HepG2 (cell line): ENCODE data around the gene INTS1. TPM values are rescaled to one million over a fixed set of nuclear protein-coding genes. Genes with fewer than 3 reads are reported as not detected.
A peak's percentile ranks its signal among the peaks of the same experiment; 100 is the strongest.

Experiments used
- ATF5 ChIP-seq: sonication (generic); formaldehyde crosslinking; IDR thresholded peaks from 2 replicates; pipeline ENCODE4 v1.4.0; 2020; ENCODE audit warnings: mild to moderate bottlenecking, low read depth, missing genetic modification reagents
- E2F5 ChIP-seq: sonication (generic); formaldehyde crosslinking; conservative IDR thresholded peaks from 2 replicates; pipeline ENCODE4 v1.4.0; 2020; ENCODE audit warnings: missing genetic modification reagents
- FOXO4 ChIP-seq: sonication (generic); formaldehyde crosslinking; conservative IDR thresholded peaks from 2 replicates; pipeline ENCODE4 v1.8.1; 2023; ENCODE audit warnings: missing genetic modification reagents
- HDAC1 ChIP-seq: sonication (generic); formaldehyde crosslinking; IDR thresholded peaks from 2 replicates; pipeline ENCODE4 v1.5.1; 2020; ENCODE audit warnings: mild to moderate bottlenecking, missing genetic modification reagents
- NFIC ChIP-seq: IDR thresholded peaks from 2 replicates; pipeline ENCODE4 v1.6.1; 2012; ENCODE audit warnings: mild to moderate bottlenecking, low read length, inconsistent platforms
- NR2C2 ChIP-seq: sonication (generic); formaldehyde crosslinking; IDR thresholded peaks from 2 replicates; pipeline ENCODE4 v1.4.0; 2020; ENCODE audit warnings: missing genetic modification reagents, mild to moderate bottlenecking, moderate library complexity, borderline replicate concordance
- PAF1 ChIP-seq: IDR thresholded peaks from 2 replicates; pipeline ENCODE4 v1.6.1; 2016; ENCODE audit warnings: missing genetic modification reagents, missing compliant biosample characterization
- RBFOX2 ChIP-seq: fragments of 200-400 bp; formaldehyde crosslinking; IDR thresholded peaks from 2 replicates; pipeline ENCODE4 v1.6.1; 2017; ENCODE audit warnings: low read depth, mild to moderate bottlenecking, low read length
- REPIN1 ChIP-seq: sonication (generic); formaldehyde crosslinking; IDR thresholded peaks from 2 replicates; pipeline ENCODE4 v1.8.0; 2022; ENCODE audit warnings: missing genetic modification reagents, low read depth, mild to moderate bottlenecking, borderline replicate concordance
- SCMH1 ChIP-seq: sonication (generic); formaldehyde crosslinking; IDR thresholded peaks from 2 replicates; pipeline ENCODE4 v1.9.0; 2021; ENCODE audit warnings: missing genetic modification reagents, mild to moderate bottlenecking, borderline replicate concordance
- SRSF1 ChIP-seq: fragments of 200-400 bp; formaldehyde crosslinking; optimal IDR thresholded peaks from 2 replicates; pipeline ENCODE3; 2017; ENCODE audit warnings: mild to moderate bottlenecking, low read depth, low read length, moderate library complexity
- ZBTB33 ChIP-seq: sonication (generic); formaldehyde crosslinking; IDR thresholded peaks from 2 replicates; pipeline ENCODE4 v1.4.0; 2020; ENCODE audit warnings: missing genetic modification reagents
- ZBTB46 ChIP-seq: sonication (generic); formaldehyde crosslinking; IDR thresholded peaks from 2 replicates; pipeline ENCODE4 v1.4.0; 2020; ENCODE audit warnings: mild to moderate bottlenecking, missing genetic modification reagents, borderline replicate concordance
- ZFP36L1 ChIP-seq: sonication (generic); formaldehyde crosslinking; IDR thresholded peaks from 2 replicates; pipeline ENCODE4 v1.8.0; 2022; ENCODE audit warnings: mild to moderate bottlenecking, missing genetic modification reagents, moderate library complexity
- ZNF143 ChIP-seq: sonication (generic); formaldehyde crosslinking; IDR thresholded peaks from 2 replicates; pipeline ENCODE4 v1.4.0; 2020; ENCODE audit warnings: missing genetic modification reagents
- ZNF232 ChIP-seq: sonication (generic); formaldehyde crosslinking; IDR thresholded peaks from 2 replicates; pipeline ENCODE4 v1.4.0; 2020; ENCODE audit warnings: missing genetic modification reagents, borderline replicate concordance
- ZNF281 ChIP-seq: sonication (generic); formaldehyde crosslinking; IDR thresholded peaks from 2 replicates; pipeline ENCODE4 v1.4.0; 2020; ENCODE audit warnings: missing genetic modification reagents, borderline replicate concordance
- ZNF317 ChIP-seq: sonication (generic); formaldehyde crosslinking; IDR thresholded peaks from 2 replicates; pipeline ENCODE4 v1.5.0; 2020; ENCODE audit warnings: mild to moderate bottlenecking, missing genetic modification reagents
- ZNF749 ChIP-seq: sonication (generic); formaldehyde crosslinking; IDR thresholded peaks from 2 replicates; pipeline ENCODE4 v1.8.0; 2022; ENCODE audit warnings: mild to moderate bottlenecking, missing genetic modification reagents, moderate library complexity, borderline replicate concordance
- polyA plus RNA-seq, 8 experiments: library from polyadenylated mRNA; depleted of rRNA in 3 of 8; stranded (reverse) in 7 of 8; unstranded in 1 of 8; fragments of >200 nt; fragmentation: Illumina TruSeq in 4 of 8; extraction: Trizol in 4 of 8; gene quantifications; 2 replicates each; pipeline versions ENCODE4 v1.2.1 to v1.2.3, GENCODE V29; 2011 to 2016; ENCODE audit warnings: low read depth in 4 of 8, missing spikeins in 1 of 8, mixed read lengths in 1 of 8; ENCODE audit not compliant: insufficient read depth in 1 of 8
- total RNA-seq, 5 experiments: library from RNA; depleted of rRNA; stranded (reverse); fragments of >200 nt; fragmentation: Illumina TruSeq; extraction: Trizol; gene quantifications; 2 replicates each; pipeline ENCODE4 v1.2.3, GENCODE V29; 2016; ENCODE audit warnings: low read depth in 1 of 5

INTS1 gene
- total and polyA plus RNA-seq, 2 of the 13 experiments (the other 11 are each of a cell fraction or from before 2014, with no cell fraction given), result 13.7 to 29.0 TPM

GRCh38 chr7:1466524-1467271, 37.5 kb downstream of the INTS1 start (continued):
- TF ChIP-seq HDAC1 (CRISPR knock-in tag) (peak; percentile 82), ZNF317 (CRISPR knock-in tag) (no peak), ZNF143 (CRISPR knock-in tag) (peak; percentile 55; the same call in 1 of the 2 replicates), ZBTB33 (CRISPR knock-in tag) (peak; percentile 26; the same call in 1 of the 2 replicates), NR2C2 (no peak), NFIC (no peak), ZBTB46 (no peak), SCMH1 (CRISPR knock-in tag) (no peak), RBFOX2 (peak; percentile 58), PAF1 (no peak), E2F5 (CRISPR knock-in tag) (no peak), REPIN1 (peak; percentile 39; the same call in 1 of the 2 replicates), SRSF1 (no peak), ZNF749 (CRISPR knock-in tag) (no peak), ZNF281 (CRISPR knock-in tag) (peak; percentile 34; the same call in 1 of the 2 replicates), FOXO4 (CRISPR knock-in tag) (no peak), ZNF232 (CRISPR knock-in tag) (no peak), ZFP36L1 (CRISPR knock-in tag) (no peak), ATF5 (no peak)
